IMR-90 (cell line): Measurements from ENCODE around the gene HOXB9. TPM values are rescaled to one million over a fixed set of nuclear protein-coding genes. Genes with fewer than 3 reads are reported as not detected.
A peak's percentile ranks its signal among the peaks of the same experiment; 100 is the strongest.

ENCODE experiments used
- ATAC-seq: fragments of 200-7000 bp; cut with Tn5 transposase; 2 replicates; pipeline ENCODE4 v1.9.1; 2020; ENCODE audit warnings: low read depth, mild to moderate bottlenecking, moderate library complexity
- BruUV-seq: library from RNA; stranded (reverse); fragments of 400-500 nt; replicated peaks from 2 replicates; lab custom pipeline; 2021; lab: Mats Ljungman, UMichigan
- CTCF ChIA-PET: fragments of 300-600 bp; formaldehyde crosslinking; extraction: SDS; loops from one replicate; lab custom pipeline; 2021; ENCODE audit warnings: antibody characterized with exemption; lab: Yijun Ruan, JAX
- POLR2A ChIA-PET: fragments of 300-600 bp; sonication (Branson Sonifier 250); formaldehyde crosslinking; loops from one replicate; lab custom pipeline; 2022; ENCODE audit warnings: antibody characterized with exemption; ENCODE audit not compliant: unreplicated experiment; lab: Charles Lee
- DNase-seq: peaks from one replicate; pipeline ENCODE4 v3.0.0; 2013
- H2AFZ ChIP-seq: replicated peaks from 2 replicates; pipeline ENCODE3; 2013; ENCODE audit warnings: low read length, mild to moderate bottlenecking; ENCODE audit not compliant: poor library complexity
- H2AK5ac ChIP-seq: 2 replicates; pipeline ENCODE4 v1.6.1; 2013; ENCODE audit warnings: low read depth, low read length, inconsistent platforms
- H2AK9ac ChIP-seq: replicated peaks from 2 replicates; pipeline ENCODE3; 2013; ENCODE audit warnings: mild to moderate bottlenecking, low read depth, low read length, moderate library complexity; ENCODE audit not compliant: poor library complexity
- H2BK120ac ChIP-seq: 2 replicates; pipeline ENCODE4 v1.6.1; 2013; ENCODE audit warnings: low read depth, low read length, inconsistent platforms
- H2BK15ac ChIP-seq: 3 replicates; pipeline ENCODE4 v1.6.1; 2013; ENCODE audit warnings: low read depth, low read length, inconsistent platforms
- H2BK20ac ChIP-seq: 2 replicates; pipeline ENCODE4 v1.6.1; 2013; ENCODE audit warnings: low read depth, mild to moderate bottlenecking, inconsistent platforms, low read length, moderate library complexity
- H2BK5ac ChIP-seq: 2 replicates; pipeline ENCODE4 v1.6.1; 2013; ENCODE audit warnings: mild to moderate bottlenecking, low read depth, low read length, inconsistent platforms; ENCODE audit not compliant: poor library complexity, severe bottlenecking
- H3K14ac ChIP-seq: replicated peaks from 2 replicates; pipeline ENCODE4 v1.6.1; 2013; ENCODE audit warnings: low read depth, low read length, inconsistent platforms
- H3K18ac ChIP-seq: 2 replicates; pipeline ENCODE4 v1.6.1; 2013; ENCODE audit warnings: low read depth, low read length, control low read depth
- H3K23ac ChIP-seq: 2 replicates; pipeline ENCODE4 v1.6.1; 2013; ENCODE audit warnings: low read depth, low read length, inconsistent platforms
- H3K27ac ChIP-seq: 2 replicates; pipeline ENCODE4 v1.5.1; 2013; ENCODE audit warnings: mild to moderate bottlenecking, control low read depth, low read length; ENCODE audit not compliant: insufficient read depth
- H3K27me3 ChIP-seq: 2 replicates; pipeline ENCODE4 v1.6.1; 2013; ENCODE audit warnings: low read length; ENCODE audit not compliant: control insufficient read depth, insufficient read depth
- H3K36me3 ChIP-seq: 2 replicates; pipeline ENCODE4 v1.6.1; 2013; ENCODE audit warnings: low read length, mixed read lengths; ENCODE audit not compliant: control insufficient read depth, insufficient read depth
- H3K4ac ChIP-seq: 2 replicates; pipeline ENCODE4 v1.6.1; 2013; ENCODE audit warnings: low read depth, low read length, inconsistent platforms
- H3K4me1 ChIP-seq: 2 replicates; pipeline ENCODE4 v1.6.1; 2013; ENCODE audit warnings: low read length, mixed read lengths; ENCODE audit not compliant: control insufficient read depth, insufficient read depth
- H3K4me2 ChIP-seq: 2 replicates; pipeline ENCODE4 v1.6.1; 2013; ENCODE audit warnings: low read depth, mild to moderate bottlenecking, control low read depth, low read length, moderate library complexity
- H3K4me3 ChIP-seq: 2 replicates; pipeline ENCODE4 v1.5.1; 2013; ENCODE audit warnings: low read depth, mild to moderate bottlenecking, control low read depth, low read length, moderate library complexity; ENCODE audit not compliant: insufficient read depth
- H3K56ac ChIP-seq: 2 replicates; pipeline ENCODE4 v1.6.1; 2013; ENCODE audit warnings: low read length, inconsistent platforms; ENCODE audit not compliant: insufficient read depth; ENCODE audit errors: extremely low read depth
- H3K79me1 ChIP-seq, 2 experiments: 2 replicates each; pipeline ENCODE4 v1.6.1; 2013; ENCODE audit warnings: low read length in 2 of 2, inconsistent platforms in 1 of 2, low read depth in 1 of 2
- H3K9ac ChIP-seq: 2 replicates; pipeline ENCODE4 v1.6.1; 2013; ENCODE audit warnings: low read depth, low read length, control low read depth
- H3K9me1 ChIP-seq: 2 replicates; pipeline ENCODE4 v1.6.1; 2013; ENCODE audit warnings: low read length, inconsistent platforms; ENCODE audit not compliant: insufficient read depth
- H3K9me3 ChIP-seq: 2 replicates; pipeline ENCODE4 v1.6.1; 2013; ENCODE audit warnings: low read length; ENCODE audit not compliant: control insufficient read depth, insufficient read depth
- H4K20me1 ChIP-seq: 2 replicates; pipeline ENCODE4 v1.6.1; 2013; ENCODE audit warnings: low read length, inconsistent platforms; ENCODE audit not compliant: insufficient read depth
- H4K5ac ChIP-seq: 2 replicates; pipeline ENCODE4 v1.6.1; 2013; ENCODE audit warnings: mild to moderate bottlenecking, low read depth, low read length, control low read depth
- H4K8ac ChIP-seq, 2 experiments: 2 replicates each; pipeline ENCODE4 v1.6.1; 2013; ENCODE audit warnings: low read depth in 2 of 2, low read length in 2 of 2, control low read depth in 1 of 2, inconsistent platforms in 1 of 2
- H4K91ac ChIP-seq: 2 replicates; pipeline ENCODE4 v1.6.1; 2013; ENCODE audit warnings: low read depth, low read length, inconsistent platforms; ENCODE audit not compliant: insufficient read depth
- FOS ChIP-seq: fragments of 150-350 bp; IDR thresholded peaks from 2 replicates; pipeline ENCODE4 v1.6.1; 2016; ENCODE audit warnings: low read depth, low read length
- MAZ ChIP-seq: IDR thresholded peaks from 2 replicates; pipeline ENCODE4 v1.6.1; 2012; ENCODE audit warnings: low read depth, mild to moderate bottlenecking, low read length, improper control_type of control experiment, moderate library complexity, borderline replicate concordance
- WGBS, 2 experiments: methylation state at CpG; one replicate each; pipeline versions ENCODE4 v1.1.5 to v1.1.7; 2013; ENCODE audit warnings: missing lambda C conversion rate in 2 of 2; ENCODE audit not compliant: insufficient read length in 1 of 2; ENCODE audit errors: extremely low coverage in 2 of 2; 5-methylcytosine and 5-hydroxymethylcytosine counted together
- dilution Hi-C: fragments of 300-500 bp; cut with HindIII; formaldehyde crosslinking; loops from one replicate; pipeline ENCODE4 v1.14.3; 2018; ENCODE audit warnings: low sequenced_read_pairs; ENCODE audit not compliant: unreplicated experiment
- in situ Hi-C: fragments of 300-500 bp; cut with MboI; formaldehyde crosslinking; loops from 3 replicates; pipeline ENCODE4 v1.14.3; 2019; ENCODE audit warnings: low sequenced_read_pairs, inconsistent platforms, mixed read lengths
- intact Hi-C: fragments of 100-400 bp; cut with micrococcal nuclease; formaldehyde crosslinking; loops from 2 replicates; pipeline ENCODE4 v1.10.0; 2022
- polyA plus RNA-seq, 3 experiments: library from polyadenylated mRNA; depleted of rRNA; stranded (reverse); fragments of >200 nt; gene quantifications; 2 replicates each; pipeline ENCODE4 v1.2.3, GENCODE V29; 2012; ENCODE audit warnings: low replicate concordance in 1 of 3
- total RNA-seq: library from RNA; depleted of rRNA; stranded (reverse); fragments of >200 nt; gene quantifications from 2 replicates; pipeline ENCODE4 v1.2.3, GENCODE V29; 2012

HOXB9 gene
- total and polyA plus RNA-seq, 2 of the 4 experiments (the other 2 are of a cell fraction) = 0.05 TPM; not detected in 1

- intact Hi-C loops (no loop called here), dilution Hi-C loops (no loop called here)
These were observed 30.0 kb downstream of the HOXB9 start for GRCh38 chr17:48596000-48596734.

More at GRCh38 chr17:48596000-48596734, 30.0 kb downstream of the HOXB9 start:
- TF ChIP-seq FOS = no peak
- 0 out of 2 replicates have a peak, but pooled peaks have one; percentile 33 for TF ChIP-seq MAZ
- Histone ChIP-seq H3K56ac (peak overlapping the region; percentile 87), H2BK20ac (peak overlapping the region; percentile 48; the same call in 1 of the 2 replicates), H2AK5ac (peak overlapping the region; percentile 96), H4K91ac (peak overlapping the region; percentile 92), H3K9me1 (0 out of 2 replicates have a peak, but pooled peaks cover 3% of the 10 kb centered on the region), H4K8ac (peak overlapping the region; percentile 88 to 90), H3K9me3 (no peaks in the 10 kb centered on the region), H3K79me1 (peaks cover 17 to 30% of the 10 kb centered on the region in 2 experiments; a peak in 3 of 4 replicates), H3K36me3 (peaks cover 12% of the 10 kb centered on the region; the same call in 1 of the 2 replicates), H3K27me3 (no peaks in the 10 kb centered on the region), H3K4ac (peak overlapping the region; percentile 98), H3K14ac (peak overlapping the region; percentile 97), H4K20me1 (peaks cover 11% of the 10 kb centered on the region), H4K5ac (peak overlapping the region; percentile 61), H2BK5ac (peak overlapping the region; percentile 95), H2BK120ac (peak overlapping the region; percentile 90), H3K18ac (peak overlapping the region; percentile 87), H2AFZ (peak overlapping the region; percentile 71), H3K9ac (peak overlapping the region; percentile 99), H3K4me3 (peak overlapping the region; percentile 78), H2BK15ac (peak overlapping the region; percentile 82; the same call in 1 of the 3 replicates), H3K23ac (peak overlapping the region; percentile 98), H3K4me1 (peaks cover 12% of the 10 kb centered on the region), H3K4me2 (peak overlapping the region; percentile 95), H3K27ac (peak overlapping the region; percentile 99), H2AK9ac (peak overlapping the region; percentile 96)
- POLR2A ChIA-PET = interaction anchor here (0.7 to 1.1 kb wide), 2 partner anchors 17 to 268 kb away, joined by 4 to 12 read pairs; no protein-coding TSS in a partner anchor
- BruUV-seq = no TSS peak
- no peak for ATAC-seq
- 1% methylated on average over 29 of the region's 54 CpGs; no CpG with 5 or more reads in 1 of the 2 experiments for WGBS, 2 experiments
- peak; percentile 53 for DNase-seq
- in situ Hi-C loops = loop anchor here (5.0 to 10.0 kb wide), 2 partner anchors 259 to 571 kb away; no protein-coding TSS in a partner anchor
- CTCF ChIA-PET = interaction anchor here (1.7 kb wide), 1 partner anchor 244 kb away, joined by 5 read pairs; no protein-coding TSS in a partner anchor
